HG03039 (cell line): ENCODE measurements around the gene NOD1.

Source experiments
- ATAC-seq: cut with Tn5 transposase; IDR thresholded peaks from one replicate; pipeline ENCODE4 v1.9.1; 2021; ENCODE audit warnings: mild to moderate bottlenecking, moderate library complexity; ENCODE audit not compliant: unreplicated experiment

Gene NOD1

GRCh38 chr7:30450983-30451497, 27.5 kb downstream of the NOD1 start:
- ATAC-seq: no peak

GRCh38 chr7:30450240-30450982, 28.2 kb downstream of the NOD1 start:
- no peak for ATAC-seq

GRCh38 chr7:30448461-30449189, 30.0 kb downstream of the NOD1 start:
- ATAC-seq: no peak

DNA sequence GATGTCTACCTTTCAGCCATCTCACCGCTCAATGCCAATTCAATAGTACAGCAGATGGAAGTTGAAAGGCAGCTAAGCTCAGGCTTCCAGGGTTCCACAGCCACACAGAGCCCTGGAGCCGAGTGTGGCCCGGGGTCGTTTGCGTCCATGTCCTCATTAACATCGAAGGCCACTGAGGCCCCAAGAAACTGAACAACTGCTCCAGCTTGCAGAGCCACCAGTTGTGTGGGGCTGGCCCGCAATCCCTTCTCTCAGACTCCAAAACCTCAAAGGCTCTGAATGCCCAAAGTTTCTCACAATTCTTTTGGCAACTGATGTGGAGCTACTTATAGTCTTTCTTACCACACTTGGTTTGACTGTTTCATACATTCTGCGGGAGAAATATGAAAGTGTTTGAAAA, 31.1 kb downstream of the NOD1 start:
- ATAC-seq: no peak

DNA sequence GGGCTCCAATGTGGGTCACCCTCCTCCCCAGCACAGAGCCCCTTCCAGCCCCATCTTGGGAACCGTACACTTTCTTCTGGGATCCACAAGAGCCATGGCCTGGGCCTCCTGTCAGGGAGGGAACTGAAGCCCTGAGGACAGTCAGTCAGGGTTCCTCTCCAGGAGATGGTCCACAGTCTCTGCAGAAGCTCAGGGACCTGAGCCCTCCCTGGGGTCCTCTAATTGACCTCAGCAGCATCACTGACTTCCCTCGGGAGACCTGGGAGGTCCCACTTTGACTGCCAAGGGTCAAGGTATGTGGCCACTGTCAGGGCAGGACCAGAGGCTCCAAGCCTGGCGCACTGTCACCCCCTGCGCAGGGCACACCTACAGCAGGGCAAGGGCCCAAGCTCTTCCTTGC, 32.3 kb downstream of the NOD1 start:
- ATAC-seq: no peak

DNA sequence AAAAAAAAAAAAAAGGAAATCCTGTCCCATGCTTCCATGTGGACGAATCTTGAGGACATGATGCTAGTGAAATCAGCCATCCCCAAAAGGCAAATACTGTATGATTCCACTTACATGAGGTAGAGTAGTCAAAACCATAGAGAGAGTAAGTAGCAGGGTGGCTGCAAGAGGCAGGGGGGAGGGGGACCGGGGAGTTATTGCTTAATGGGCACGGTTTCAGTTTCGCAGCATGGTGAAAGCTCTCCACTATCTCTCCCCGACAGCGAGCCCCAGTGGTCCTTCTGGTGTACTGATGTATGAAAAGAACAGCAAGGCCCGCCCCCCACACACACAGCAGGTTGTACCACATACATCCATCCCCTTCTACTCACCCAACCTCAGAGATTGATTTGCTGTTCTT, 32.8 kb downstream of the NOD1 start:
- ATAC-seq: peak; percentile 95

- no peak for ATAC-seq
These were observed 40.6 kb downstream of the NOD1 start for GRCh38 chr7:30437823-30438574.

DNA sequence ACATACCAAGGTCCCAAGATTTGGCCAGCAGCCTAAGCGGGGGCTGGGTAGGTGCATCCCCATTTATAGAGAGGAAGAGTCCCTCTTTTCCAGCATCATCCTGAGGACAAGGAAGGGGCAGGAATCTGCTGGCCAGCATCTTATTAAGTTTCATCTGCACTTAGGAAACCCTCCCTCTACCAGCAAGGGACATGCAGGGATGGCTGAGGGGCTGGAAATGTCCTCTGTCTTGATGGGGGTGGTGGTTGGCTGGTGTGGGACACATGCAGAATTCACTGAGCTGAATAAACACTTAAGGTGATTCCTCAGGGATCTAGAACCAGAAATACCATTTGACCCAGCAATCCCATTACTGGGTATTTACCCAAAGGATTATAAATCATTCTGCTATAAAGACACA, 42.1 kb downstream of the NOD1 start:
- no peak for ATAC-seq

DNA sequence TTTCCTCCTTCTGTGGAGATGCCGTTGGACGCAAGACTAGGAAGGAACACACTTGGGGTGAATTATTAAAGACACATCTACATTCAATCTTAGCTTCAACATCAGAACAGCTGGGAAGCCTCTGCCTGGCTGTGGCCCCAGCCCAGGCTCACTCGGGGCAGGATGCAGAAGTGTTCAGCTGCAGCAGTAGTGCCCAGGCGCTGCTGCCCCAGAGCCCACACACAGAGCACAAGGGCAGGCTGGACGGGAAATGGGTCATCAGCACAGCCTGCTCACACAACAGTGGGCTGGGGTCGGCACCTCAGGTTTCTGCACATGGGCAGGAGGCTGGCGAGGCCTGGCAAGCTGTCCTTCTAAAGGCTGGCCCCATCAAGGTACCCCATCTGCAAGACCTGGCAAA, 42.5 kb downstream of the NOD1 start:
- ATAC-seq: no peak

DNA sequence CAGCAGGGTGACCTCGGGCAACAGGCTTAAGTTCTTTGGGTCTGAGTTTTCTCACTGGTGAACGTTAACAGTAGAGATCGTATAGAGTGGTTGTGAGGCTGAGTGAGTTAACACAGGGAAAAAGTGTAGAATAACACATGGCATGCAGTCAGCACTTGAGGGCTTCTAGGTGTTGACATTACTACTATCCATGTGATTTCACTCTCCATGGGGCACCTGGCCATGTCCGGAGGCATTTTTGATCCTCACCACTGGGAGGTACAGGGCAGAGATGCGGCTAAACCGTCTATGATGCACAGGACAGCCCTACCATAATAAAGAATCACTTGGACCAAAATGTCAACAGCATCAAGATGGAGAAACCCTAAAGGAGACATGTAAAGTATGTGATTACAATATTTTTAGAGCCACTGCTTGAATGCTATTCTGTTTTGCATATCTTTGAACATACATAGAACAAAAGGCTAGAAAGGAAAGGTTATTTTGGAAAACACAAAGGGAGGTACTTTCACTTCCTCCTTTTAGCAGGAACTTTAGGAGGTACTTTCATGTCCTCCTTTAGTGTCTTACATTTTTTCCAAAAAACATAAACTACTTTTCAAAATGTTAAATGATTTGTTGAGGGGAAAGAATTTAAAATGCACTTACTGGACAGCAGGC, 44.3 kb downstream of the NOD1 start:
- ATAC-seq: no peak

DNA sequence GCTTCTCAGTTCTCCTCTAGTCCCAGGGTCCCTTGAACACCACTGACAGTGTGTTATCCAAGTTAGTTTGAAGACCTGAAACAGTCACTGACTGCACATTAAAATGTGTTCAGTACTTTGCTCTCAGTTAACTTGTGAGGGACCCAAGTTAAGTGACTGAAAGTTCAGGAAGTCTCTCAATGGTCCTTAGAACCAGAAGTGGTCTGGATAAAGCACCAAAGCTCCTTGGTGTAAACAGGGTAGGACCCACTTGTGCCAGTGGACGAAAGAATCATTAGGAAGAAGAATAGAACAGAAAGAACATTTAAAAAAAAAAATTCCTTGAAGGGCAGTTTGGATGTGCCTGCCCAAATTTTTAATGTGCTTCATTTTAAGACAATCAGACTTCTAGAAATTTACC, 45.1 kb downstream of the NOD1 start:
- no peak for ATAC-seq

DNA sequence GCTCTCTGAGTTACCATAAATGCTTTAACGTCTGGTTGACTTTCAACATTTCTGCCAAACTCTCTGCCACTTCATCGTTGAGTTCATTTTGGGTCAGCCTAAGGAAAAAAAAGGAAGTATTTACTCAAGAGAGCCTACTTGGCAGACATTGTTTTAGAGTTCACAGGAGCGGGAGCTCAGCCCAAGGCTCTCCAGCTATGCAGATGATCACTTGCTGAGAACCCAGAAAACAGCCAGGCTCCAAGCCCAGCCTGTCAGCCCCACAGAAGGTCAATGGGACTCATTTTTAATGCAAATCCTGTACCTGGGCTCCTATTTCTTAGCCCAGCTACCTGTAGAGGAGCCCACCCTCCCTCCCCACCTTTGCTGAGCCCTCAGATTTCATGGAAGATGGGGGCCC, 45.5 kb downstream of the NOD1 start:
- ATAC-seq: no peak

GRCh38 chr7:30430777-30431176, 47.8 kb downstream of the NOD1 start:
- ATAC-seq: no peak

DNA sequence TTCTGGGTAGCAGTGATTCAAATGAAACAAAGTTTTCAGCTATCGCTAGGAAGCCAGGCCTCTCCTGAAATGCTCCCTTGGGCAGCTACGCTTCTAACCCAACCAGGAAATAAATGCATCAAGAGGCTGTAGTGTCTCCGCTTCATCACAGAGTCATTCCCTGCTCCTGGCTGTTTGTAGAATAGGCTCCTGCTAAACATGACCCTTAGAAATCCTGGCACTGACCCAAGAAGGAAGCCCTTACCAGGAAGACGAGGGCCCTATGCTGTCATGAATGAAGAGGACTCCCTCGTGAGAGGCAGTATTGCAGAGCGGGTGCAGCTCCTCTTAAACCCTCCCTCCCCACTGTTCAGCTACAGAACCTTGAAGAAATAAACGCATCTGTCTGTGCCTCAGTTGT, 48.3 kb downstream of the NOD1 start:
- no peak for ATAC-seq

- no peak for ATAC-seq
These were observed 49.4 kb downstream of the NOD1 start for GRCh38 chr7:30429156-30429530.

DNA sequence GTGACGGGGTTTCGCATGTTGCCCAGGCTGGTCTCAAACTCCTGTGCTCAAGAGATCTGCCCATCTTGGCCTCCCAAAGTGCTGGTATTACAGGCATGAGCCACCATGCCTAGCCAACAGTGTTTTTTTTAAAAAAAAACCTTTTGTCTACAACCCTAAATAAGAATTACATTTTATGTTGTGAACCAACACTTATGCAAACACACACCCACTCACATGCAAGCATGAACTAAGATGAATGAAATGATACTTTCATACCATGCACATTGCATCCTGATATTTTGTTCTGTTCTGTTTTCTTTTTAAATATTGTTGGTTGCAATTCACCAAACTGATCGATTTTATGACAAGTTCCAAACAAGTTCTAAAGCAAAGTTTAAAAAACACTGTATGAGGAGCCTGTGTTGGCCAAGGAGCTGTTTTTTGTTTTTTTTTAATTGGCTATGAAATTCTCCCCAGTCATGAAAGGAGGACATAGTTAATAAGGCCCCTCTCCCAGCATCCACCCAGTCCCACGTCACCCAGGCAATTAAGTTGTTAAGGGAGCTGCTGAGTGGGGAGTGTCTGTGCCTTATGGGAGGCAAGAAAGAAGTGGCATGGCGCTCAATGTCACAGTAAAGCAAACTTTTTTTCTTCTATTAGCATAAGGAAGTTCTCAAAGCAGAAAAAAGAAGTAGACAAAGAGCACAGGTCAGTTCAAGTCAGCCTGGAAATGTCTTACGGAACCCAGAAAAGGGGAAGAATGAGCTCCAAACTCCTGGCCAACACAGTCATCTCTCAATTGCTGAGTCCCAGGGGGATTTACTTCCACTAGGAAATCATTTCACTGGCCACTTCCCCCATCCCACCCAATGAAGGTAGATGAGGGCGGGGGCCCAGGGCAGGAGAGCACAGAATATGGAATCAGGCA, 50.1 kb downstream of the NOD1 start:
- ATAC-seq: no peak

DNA sequence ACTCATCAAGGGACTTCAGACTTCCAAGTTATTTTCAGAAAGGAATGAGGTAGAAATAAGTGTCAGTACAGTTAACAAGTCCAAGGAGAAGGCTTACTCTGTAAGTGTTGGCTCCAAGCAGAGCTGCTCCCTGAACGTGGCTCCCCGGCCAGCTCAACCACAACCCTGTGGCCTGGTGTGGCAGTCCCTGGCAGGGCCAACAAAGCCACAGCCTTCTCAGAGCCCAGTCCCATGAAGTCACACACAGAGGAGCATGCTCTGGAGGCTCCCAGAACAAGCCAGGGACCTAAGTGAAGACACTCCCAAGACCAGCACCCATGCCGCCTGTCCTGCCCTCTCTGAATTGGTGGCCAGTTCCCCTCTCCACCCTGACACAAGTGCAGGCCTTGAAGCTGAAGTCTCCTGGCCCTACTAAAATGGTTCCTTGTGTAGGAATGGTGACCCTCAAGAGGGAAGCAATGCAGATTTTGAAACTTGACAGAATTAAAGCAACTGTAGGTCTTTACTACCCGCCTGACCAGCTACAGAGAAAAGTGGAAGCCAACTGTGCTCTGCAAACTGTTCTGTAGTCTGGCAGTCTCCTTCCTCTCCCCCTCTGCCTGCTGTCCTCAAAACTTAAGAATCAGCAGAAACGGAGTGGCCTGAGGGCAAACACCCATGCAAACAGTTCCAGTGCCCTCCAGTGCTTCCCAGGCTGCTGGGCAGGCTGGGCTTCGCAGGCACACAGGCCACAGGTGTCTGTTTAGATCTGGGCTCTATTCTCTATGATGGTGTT, 51.1 kb downstream of the NOD1 start:
- no peak for ATAC-seq

GRCh38 chr7:30424506-30424905, 54.1 kb downstream of the NOD1 start:
- no peak for ATAC-seq

DNA sequence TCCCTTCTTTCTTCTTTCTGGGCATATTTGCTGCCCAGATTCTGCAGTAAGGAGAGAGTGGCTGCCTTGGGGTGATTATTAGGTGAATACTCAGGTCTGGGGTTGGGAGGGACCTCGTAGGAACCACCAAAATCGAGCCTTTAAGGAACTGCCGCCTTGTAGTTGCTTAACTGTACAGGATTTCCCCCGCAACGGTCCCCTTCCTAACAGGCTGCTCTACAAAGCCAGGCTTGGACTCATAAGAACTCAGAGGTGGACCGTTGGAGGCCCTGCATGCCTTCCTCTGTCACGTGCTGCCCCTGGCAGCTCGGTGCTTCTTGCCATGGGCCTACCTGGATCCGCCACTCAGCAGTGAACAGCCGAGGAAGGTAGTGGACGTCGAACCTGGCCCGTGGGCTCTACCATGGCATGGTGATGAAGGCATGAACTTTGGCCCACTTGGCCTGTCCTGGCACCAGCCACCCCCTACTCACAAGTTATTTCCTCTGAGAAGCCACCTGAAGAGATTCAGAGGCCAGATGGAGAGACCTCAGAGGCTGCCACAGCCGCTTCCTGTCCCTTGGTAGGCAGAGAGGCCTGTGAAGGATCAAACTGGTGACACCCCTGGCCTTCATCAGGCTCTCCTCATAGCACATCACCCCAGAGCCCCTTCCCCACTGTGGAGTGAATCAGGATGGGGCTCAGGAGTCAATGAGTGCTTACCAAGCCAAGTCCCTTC, 54.6 kb downstream of the NOD1 start:
- no peak for ATAC-seq
